Measurements from ENCODE around the gene NHLH1. TPM values are rescaled to one million over a fixed set of nuclear protein-coding genes. Genes with fewer than 3 reads are reported as not detected.

NHLH1 gene
- total and polyA plus RNA-seq, 3 donors from 2014 or later, result 0.20 to 0.63 (median 0.37) TPM

DNA sequence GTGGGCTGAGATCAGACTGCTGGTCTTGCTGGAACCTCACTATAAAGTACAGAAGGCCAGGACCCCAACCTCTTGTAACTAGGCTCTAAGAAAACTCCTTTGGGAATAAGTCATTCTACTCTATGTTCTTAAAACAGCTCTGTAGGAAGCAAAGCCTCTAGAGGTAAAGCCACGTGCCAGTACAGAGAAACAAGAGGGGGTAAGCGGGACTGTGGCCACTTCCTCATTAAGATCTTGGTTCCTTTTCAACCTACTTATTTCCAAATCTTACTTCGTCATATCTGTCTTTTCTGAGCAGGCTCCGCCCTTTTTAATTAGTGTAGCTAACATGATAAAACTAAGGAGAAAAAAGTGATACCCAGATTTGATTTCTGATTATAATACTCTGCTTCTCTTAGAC is 19.9 kb upstream of the NHLH1 start:
- DNase-seq, result no peak
- H3K27ac ChIP-seq, result no peak overlapping the region
- no peaks in the 10 kb centered on the region for H3K27me3 ChIP-seq
- 74 to 77% methylated on average over 4 of the region's 4 CpGs for WGBS, 2 donors
- H3K36me3 ChIP-seq (ENCODE audit: low read depth, missing control alignments), result no peaks in the 10 kb centered on the region
- peaks cover 9% of the 10 kb centered on the region for H3K4me1 ChIP-seq
- intact Hi-C loops (cut with DNase I; ENCODE audit: low total_unique reads), result no loop called here
- no peaks in the 10 kb centered on the region for H3K9me3 ChIP-seq
- H3K4me3 ChIP-seq, result no peak overlapping the region
- TF ChIP-seq, protein P1, sequence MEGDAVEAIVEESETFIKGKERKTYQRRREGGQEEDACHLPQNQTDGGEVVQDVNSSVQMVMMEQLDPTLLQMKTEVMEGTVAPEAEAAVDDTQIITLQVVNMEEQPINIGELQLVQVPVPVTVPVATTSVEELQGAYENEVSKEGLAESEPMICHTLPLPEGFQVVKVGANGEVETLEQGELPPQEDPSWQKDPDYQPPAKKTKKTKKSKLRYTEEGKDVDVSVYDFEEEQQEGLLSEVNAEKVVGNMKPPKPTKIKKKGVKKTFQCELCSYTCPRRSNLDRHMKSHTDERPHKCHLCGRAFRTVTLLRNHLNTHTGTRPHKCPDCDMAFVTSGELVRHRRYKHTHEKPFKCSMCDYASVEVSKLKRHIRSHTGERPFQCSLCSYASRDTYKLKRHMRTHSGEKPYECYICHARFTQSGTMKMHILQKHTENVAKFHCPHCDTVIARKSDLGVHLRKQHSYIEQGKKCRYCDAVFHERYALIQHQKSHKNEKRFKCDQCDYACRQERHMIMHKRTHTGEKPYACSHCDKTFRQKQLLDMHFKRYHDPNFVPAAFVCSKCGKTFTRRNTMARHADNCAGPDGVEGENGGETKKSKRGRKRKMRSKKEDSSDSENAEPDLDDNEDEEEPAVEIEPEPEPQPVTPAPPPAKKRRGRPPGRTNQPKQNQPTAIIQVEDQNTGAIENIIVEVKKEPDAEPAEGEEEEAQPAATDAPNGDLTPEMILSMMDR (IDR thresholded peaks at IDR 0.05), result no peak
- no peak for TF ChIP-seq POLR2A (IDR thresholded peaks at IDR 0.05)

- no peak for TF ChIP-seq POLR2A (IDR thresholded peaks at IDR 0.05)
- TF ChIP-seq, protein P1 (IDR thresholded peaks at IDR 0.05), result no peak
- Histone ChIP-seq H3K4me3 (no peak overlapping the region), H3K36me3 (ENCODE audit: low read depth, missing control alignments) (no peaks in the 10 kb centered on the region), H3K4me1 (peaks cover 2% of the 10 kb centered on the region), H3K27me3 (no peaks in the 10 kb centered on the region), H3K9me3 (no peaks in the 10 kb centered on the region), H3K27ac (no peak overlapping the region)
- DNase-seq, result no peak
- intact Hi-C loops (cut with DNase I; ENCODE audit: low total_unique reads), result no loop called here
- 87 to 91% methylated on average over 4 of the region's 4 CpGs for WGBS, 2 donors
These were observed 15.2 kb upstream of the NHLH1 start for GRCh38 chr1:160351629-160352028.

- H3K36me3 ChIP-seq (ENCODE audit: low read depth, missing control alignments), result no peaks in the 10 kb centered on the region
These were observed 14.3 kb upstream of the NHLH1 start for GRCh38 chr1:160352555-160352954.

GRCh38 chr1:160353223-160353622 is 13.6 kb upstream of the NHLH1 start:
- Histone ChIP-seq H3K27me3 (no peaks in the 10 kb centered on the region), H3K4me3 (no peak overlapping the region), H3K27ac (no peak overlapping the region), H3K4me1 (no peaks in the 10 kb centered on the region), H3K36me3 (ENCODE audit: low read depth, missing control alignments) (no peaks in the 10 kb centered on the region), H3K9me3 (no peaks in the 10 kb centered on the region)
- TF ChIP-seq POLR2A (IDR thresholded peaks at IDR 0.05), result no peak
- TF ChIP-seq, protein P1 (IDR thresholded peaks at IDR 0.05), result no peak
- no peak for DNase-seq
- intact Hi-C loops (cut with DNase I; ENCODE audit: low total_unique reads), result no loop called here
- WGBS, 2 donors, result 94% methylated on average over 2 of the region's 2 CpGs

More at GRCh38 chr1:160352555-160352954, 14.3 kb upstream of the NHLH1 start:
- H3K27me3 ChIP-seq, result no peaks in the 10 kb centered on the region
- DNase-seq, result no peak
- no peak overlapping the region for H3K4me3 ChIP-seq
- no peaks in the 10 kb centered on the region for H3K4me1 ChIP-seq
- H3K27ac ChIP-seq, result no peak overlapping the region
- TF ChIP-seq, protein P1 (IDR thresholded peaks at IDR 0.05), result no peak
- TF ChIP-seq POLR2A (IDR thresholded peaks at IDR 0.05), result no peak
- no peaks in the 10 kb centered on the region for H3K9me3 ChIP-seq
- intact Hi-C loops (cut with DNase I; ENCODE audit: low total_unique reads), result no loop called here
- WGBS, 2 donors, result 91 to 94% methylated on average over 8 of the region's 8 CpGs

- TF ChIP-seq, protein P1 (IDR thresholded peaks at IDR 0.05), result peak in 1 of 3 experiments; percentile 26
- no peak for TF ChIP-seq POLR2A (IDR thresholded peaks at IDR 0.05)
- no peaks in the 10 kb centered on the region for H3K4me1 ChIP-seq
- H3K27me3 ChIP-seq, result no peaks in the 10 kb centered on the region
- DNase-seq, result no peak
- no peaks in the 10 kb centered on the region for H3K36me3 ChIP-seq (ENCODE audit: low read depth, missing control alignments)
- intact Hi-C loops (cut with DNase I; ENCODE audit: low total_unique reads), result no loop called here
- no peak overlapping the region for H3K27ac ChIP-seq
- no peaks in the 10 kb centered on the region for H3K9me3 ChIP-seq
- 79 to 85% methylated on average over 4 to 5 of the region's 5 CpGs for WGBS, 2 donors
- H3K4me3 ChIP-seq, result no peak overlapping the region
These were observed 12.4 kb upstream of the NHLH1 start for GRCh38 chr1:160354388-160354985.

Data from testis (tissue), 3 donors.